Diencephalon (tissue), 1 donor: ENCODE measurements around the gene PRL. TPM values are rescaled to one million over a fixed set of nuclear protein-coding genes. Genes with fewer than 3 reads are reported as not detected.

Experiments used
- total RNA-seq: library from RNA; depleted of rRNA; stranded (reverse); fragments of >200 nt; gene quantifications from one replicate; pipeline ENCODE4 v1.2.3, GENCODE V29; 2014

PRL gene
- total RNA-seq: 0.23 TPM

DNA sequence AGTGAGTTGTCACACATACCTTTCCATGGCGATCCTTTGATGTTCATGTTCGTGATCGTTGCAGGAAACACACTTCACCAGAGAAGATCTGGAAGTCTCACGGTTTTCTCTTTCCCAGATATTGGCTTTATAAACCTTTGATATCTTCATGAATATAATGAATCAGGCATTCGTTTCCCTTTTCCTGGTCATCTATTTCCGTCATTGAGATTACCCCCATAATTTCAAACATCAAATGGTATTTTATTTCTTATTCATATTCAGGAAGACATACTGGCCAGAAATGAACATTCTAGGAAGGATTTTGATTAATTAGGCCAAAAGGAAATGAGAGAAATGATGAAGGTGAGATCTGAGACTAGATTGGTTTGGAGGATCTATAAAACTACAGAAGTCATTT, at the start of gene PRL:
PRL (minus strand) TSS at position 101 of the 400 bp plus-strand sequence; CDS start at position 47, 54 bp downstream.

